ENCODE results near the gene CACTIN.
"Not testable (repeated sequence)": the region's sequence is repeated elsewhere in the genome, so short reads cannot be mapped to it uniquely, and the experiment has no call there.

CACTIN gene

DNA sequence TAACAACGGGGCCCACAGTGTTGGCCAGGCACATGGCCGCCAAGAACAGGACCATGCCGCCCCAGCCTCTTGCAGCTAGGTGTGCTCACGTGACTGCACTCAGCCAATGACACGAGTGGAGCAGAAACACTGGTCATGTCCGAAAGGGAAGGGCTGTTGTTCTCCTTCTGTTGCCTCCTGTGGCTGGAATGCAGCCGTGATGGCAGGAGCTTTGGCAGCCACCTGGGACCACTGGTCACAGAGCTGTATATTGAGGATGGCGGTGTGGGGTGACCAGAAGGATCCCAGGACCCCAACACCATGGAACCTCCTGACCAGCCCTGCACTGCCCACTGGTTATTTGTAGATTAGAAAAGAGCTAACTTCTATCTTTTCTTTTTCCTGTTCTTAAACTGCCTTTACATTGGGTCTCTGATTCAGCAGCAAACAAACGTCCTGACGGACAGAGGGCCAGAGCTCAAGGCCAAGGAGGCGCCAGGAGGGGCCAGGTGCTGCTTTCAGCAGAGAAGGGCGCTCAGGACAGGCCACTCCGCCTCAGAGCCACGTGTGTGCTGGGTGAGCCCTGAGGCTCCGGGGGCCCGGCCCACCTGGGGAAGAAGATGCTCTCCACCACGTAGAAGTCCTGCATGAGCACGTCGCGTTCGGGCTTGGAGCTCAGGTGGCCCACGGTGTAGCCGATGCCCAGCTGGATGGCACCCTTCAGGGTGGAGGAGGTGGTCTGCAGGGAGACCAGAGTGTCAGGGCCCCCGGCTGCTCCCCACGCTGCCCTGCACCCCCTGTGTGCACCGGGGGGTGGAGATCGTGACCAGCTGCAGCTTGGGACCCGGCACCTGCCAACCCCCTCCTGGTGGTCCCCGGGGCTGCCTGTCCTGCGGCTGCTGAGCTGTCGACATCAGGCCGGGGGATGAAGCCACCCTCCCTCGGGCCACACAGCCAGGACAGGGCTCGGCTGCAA lies 35.0 kb upstream of the CACTIN start:
- DNase-seq: no peak

DNA sequence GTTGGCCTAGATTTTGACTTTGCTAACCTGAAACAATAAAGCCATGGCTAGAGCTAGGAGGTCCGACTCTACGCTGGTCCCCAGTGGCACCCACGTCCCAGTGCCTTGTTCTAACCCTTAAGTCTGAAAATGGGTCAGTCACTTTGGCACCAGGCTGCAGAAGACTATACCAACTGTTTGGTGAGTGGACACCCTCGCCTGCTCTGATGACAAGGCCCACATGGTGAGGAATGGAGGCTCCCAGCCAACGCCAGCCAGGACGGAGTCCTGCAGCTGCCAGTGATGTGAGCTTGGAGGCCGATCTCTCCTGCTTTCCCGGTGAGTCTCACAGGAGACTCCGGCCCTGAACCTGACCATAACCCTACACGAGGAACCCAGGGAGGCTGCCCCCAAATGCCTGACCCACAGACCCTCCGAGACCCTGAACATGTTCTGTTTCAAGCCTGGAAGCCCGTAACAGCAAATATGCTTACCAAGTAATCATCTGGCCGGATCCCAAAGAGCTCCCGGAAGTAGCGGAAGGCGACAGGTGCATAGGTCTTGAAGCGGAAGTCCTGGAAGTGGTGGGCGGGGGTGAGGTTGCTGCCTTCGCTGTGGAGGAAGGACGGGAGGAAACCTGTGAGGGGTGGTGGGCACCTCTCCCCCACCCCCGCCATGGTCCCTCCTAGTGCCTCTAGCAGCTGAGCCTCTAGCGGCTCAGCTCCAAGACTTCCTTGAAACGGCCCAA lies 34.1 kb upstream of the CACTIN start:
- no peak for DNase-seq

- DNase-seq: no peak
Measured at GRCh38 chr19:3659746-3660112, 33.1 kb upstream of the CACTIN start.

- DNase-seq: no peak
Measured at GRCh38 chr19:3658870-3659745, 32.5 kb upstream of the CACTIN start.

- DNase-seq: no peak
Measured at GRCh38 chr19:3658004-3658869, 31.6 kb upstream of the CACTIN start.

DNA sequence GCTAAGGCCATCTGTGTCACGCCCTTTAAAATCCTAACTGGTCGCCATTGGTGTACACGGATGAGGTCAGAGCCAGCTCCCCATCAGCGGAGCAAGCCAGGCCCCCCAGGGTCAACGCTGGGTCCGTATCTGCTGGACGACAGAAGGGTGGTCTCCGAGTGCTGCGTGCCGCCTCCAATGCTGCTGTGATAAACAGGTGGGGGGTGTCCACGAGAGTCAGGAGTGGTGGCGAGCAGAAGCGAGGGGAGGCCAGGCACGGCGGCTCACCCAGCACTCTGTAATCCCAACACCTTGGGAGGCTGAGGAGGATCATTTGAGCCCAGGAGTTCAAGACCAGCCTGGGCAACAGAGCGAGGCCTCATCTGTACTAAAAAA lies 30.8 kb upstream of the CACTIN start:
- DNase-seq: no peak

GRCh38 chr19:3656747-3657394 lies 30.3 kb upstream of the CACTIN start:
- DNase-seq: no peak

DNA sequence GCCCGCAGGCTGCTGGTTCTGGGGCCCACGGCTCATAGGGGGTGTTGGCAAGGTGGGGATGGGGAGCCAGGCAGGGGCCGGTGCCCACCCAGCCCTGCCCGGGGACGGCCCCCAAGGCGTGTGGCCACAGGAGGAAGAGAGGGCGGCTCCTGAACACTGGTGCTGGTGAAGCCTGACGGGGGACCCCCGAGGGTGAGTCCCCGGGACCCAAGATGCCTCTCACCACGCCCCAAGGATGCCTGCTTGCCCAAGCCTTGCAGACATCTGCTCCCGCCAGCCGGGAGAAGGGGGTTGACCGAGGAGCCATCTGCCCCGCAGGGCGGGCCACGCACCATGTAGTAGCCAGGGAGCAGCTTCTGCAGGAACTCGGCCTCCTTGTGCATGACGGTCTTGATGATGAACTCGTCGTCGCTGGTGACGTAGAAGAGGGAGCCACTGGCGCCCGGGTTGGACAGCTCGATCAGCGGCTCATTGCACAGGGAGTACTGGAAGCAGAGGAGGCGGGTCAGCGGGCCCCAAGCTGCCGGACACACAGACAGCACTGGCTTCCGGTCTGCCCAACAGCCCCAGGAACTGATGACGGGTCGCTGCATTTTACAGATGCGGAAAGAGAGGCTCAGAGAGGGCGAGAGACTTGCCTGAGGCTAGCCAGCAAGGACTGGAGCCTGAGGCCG lies 29.6 kb upstream of the CACTIN start:
- no peak for DNase-seq

DNA sequence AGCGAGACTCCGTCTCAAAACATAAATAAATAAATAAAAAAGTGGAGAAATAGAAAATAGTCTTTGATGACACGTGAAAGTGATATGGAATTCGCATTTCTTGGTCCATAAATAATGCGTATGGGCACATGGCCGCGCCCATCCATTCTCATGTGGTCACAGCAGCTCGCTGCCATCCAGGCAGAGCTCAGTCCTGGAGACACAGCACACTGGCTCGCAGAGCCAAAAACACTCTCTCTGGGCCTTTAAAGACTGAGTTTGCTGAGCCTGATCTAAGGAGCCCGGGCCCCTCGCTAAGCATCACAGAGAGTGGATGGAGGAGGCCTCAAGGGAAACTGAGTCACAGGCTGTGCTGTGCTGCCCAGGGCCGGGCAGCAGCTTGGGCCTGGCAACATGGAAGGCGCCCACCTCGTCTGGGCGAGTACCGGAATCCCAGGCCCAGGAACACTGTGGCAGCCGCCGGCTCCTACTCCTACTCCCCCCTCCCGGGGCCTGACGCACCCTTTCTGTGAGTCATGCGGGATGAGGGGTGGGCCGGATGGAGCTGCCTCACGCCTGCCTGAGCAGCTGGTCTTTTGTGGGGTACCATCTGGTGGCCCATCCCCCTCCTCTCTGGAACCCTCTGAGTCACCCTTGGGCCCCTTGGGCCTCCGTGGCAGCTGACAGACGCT lies 28.9 kb upstream of the CACTIN start:
- DNase-seq: no peak

DNA sequence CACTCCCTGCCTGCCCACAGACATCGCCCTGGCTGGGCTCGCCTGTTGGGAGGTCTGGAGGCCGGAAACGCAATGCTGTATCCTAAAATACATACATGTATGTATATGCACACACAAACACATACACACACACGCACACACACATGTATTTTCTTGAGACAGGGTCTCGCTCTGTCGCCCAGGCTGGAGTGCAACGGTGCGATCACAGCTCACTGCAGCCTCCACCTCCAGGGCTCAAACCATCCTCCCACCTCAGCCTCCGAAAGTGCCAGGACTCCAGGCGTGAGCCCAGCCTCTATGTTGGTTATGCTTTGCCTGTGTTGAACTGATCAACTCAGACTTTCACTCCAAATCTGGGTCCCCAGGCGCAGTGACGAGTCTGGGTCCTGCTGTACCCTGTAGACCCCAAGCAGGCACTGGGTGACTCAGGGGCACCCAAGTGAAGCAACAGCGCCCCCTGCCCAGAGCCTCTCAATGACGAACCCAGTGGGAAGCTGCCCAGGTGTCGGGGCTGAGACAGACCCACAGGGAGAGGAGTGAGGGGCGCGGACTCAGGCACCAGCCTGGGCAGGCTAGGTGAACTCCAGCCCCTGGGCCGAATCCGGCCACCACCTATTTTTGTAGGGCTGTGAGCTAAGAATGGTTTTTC lies 27.4 kb upstream of the CACTIN start:
- no peak for DNase-seq

DNA sequence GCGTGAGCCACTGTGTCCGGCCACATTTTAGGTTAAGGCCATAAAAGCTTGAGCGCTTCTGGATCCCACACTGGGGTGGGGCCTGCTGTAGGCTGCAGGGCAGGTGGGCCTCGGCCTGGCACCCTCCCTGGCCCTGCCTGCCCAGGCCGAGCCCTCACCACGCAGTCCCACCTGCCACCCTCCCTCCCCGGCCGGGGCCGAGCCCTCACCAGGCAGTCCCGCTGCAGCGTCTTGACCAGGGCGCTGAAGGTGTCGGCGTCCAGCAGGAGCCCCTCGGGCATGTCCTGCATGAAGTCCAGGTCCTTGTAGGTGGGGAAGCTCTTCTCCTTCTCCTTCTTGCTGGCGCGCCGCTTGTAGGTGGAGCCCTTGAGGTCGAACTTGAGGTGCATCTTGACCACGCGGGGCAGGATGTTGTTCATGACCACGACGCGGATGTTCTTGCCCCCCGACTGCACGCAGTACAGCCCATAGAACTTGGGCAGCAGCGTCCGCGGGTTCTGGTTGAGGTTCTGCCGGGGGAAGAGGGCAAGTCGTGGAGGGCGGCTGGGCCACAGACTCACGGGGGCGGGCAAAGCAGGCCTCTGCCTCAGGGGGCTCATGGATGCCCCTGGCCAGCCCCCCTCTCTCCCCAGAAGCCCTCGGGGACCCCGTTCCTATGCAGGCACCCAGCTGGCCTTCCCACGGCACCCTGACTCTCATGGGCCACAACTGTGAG lies 26.6 kb upstream of the CACTIN start:
- no peak for DNase-seq

DNA sequence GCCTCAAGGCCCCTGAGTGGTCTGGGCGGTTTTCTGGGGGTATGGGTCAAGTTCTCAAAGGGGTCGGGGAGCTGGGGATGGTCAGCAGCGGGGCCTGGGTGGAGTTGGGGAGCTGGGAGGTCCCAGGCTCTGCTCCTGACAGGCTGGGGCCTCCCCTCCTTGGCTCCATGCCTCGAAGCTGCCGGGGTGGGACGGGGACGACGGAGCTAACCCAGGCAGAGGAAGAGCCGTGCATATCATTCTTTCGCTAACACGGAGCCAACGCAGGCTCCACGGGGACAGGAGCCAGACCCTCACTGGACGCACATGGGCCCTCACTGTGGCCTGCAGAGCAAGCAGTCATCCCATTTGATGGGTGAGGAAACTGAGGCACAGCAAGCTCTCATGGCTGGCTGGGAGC lies 25.8 kb upstream of the CACTIN start:
- no peak for DNase-seq

DNA sequence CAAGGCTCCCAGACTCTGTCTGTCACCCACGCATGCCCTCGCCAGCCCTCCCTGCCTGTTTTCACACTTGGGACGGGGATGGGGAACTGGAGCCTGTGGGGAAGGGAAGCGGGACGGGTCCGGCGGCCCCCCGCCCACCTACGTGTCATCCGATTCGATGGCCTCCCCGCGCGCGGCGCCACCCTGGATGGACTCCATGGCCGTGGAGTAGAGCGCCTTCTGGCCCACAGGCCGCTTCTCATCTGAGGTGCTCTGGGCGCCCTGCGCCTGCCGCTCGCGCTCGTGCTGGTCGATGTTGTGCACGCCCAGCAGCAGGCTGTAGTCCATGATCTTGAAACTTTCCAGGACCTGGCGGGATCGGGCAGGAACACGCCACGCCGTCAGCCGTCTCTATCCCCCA lies 25.1 kb upstream of the CACTIN start:
- DNase-seq: no peak

GRCh38 chr19:3649888-3650287 lies 23.3 kb upstream of the CACTIN start:
- no peak for DNase-seq

GRCh38 chr19:3648037-3648905 lies 21.7 kb upstream of the CACTIN start:
- DNase-seq: no peak

GRCh38 chr19:3647102-3647501 lies 20.5 kb upstream of the CACTIN start:
- DNase-seq: not testable (repeated sequence)

DNA sequence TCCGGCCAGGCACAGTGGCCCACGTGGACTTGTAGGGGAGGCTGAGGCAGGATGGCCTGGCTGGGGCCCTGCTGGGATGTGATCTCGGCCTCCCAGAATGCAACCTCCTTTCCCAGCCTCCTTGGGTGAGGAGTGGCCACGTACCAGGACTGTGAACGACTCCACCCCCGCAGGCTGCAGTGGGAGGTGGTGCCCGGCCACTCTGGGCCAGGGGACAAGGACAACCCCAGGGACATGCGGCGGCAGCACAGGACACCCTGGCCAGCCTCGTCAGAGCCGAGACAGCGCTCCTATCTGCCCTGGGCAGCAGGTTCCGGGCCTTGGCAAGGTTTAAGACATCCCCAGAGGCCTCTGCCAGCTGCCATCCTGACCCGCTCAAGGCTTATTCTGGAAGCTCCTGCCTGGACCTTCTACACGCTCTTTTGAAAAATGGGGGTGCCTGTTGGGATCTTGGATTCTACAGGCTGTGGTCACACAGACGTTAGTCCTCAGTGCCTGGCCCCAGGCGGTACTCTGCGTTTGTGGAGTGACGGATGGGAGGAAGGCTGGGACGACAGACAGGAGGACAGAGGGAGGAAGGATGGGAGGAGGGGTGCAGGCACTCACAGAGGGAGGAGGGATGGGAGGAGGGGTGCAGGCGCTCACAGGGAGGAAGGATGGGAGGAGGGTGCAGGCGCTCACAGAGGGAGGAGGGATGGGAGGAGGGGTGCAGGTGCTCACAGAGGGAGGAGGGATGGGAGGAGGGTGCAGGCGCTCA lies 19.9 kb upstream of the CACTIN start:
- no peak for DNase-seq

- DNase-seq: no peak
Measured at GRCh38 chr19:3645726-3646125, 19.1 kb upstream of the CACTIN start.
